MM.1S (cell line): Measurements from ENCODE around the gene KMT5C.
A peak's percentile ranks its signal among the peaks of the same experiment; 100 is the strongest.

Experiments
- DNase-seq: peaks from one replicate; pipeline ENCODE4 v3.0.0-alpha.2; 2015
- H2AFZ ChIP-seq: fragments of 300-600 bp; sonication (generic); 2 replicates; pipeline ENCODE4 v1.6.0; 2016; ENCODE audit warnings: antibody characterized with exemption, low read length
- H3F3A ChIP-seq: fragments of 300-600 bp; sonication (generic); 2 replicates; pipeline ENCODE4 v1.6.1; 2016; ENCODE audit warnings: mild to moderate bottlenecking, antibody characterized with exemption, low read length, moderate library complexity, mixed read lengths; ENCODE audit not compliant: insufficient read depth
- H3K27ac ChIP-seq: fragments of 300-600 bp; sonication (generic); 2 replicates; pipeline ENCODE4 v1.5.1; 2016; ENCODE audit warnings: mild to moderate bottlenecking, low read length
- H3K27me3 ChIP-seq: fragments of 300-600 bp; sonication (generic); replicated peaks from 2 replicates; pipeline ENCODE4 v1.6.0; 2016; ENCODE audit warnings: low read length; ENCODE audit not compliant: insufficient read depth
- H3K36me3 ChIP-seq: fragments of 300-600 bp; sonication (generic); replicated peaks from 2 replicates; pipeline ENCODE4 v1.6.1; 2016; ENCODE audit warnings: mild to moderate bottlenecking, low read length, mixed read lengths; ENCODE audit not compliant: insufficient read depth
- H3K4me1 ChIP-seq: fragments of 300-600 bp; sonication (generic); 2 replicates; pipeline ENCODE4 v1.6.1; 2016; ENCODE audit warnings: low read length, mixed read lengths
- H3K4me2 ChIP-seq: fragments of 300-600 bp; sonication (generic); 2 replicates; pipeline ENCODE4 v1.6.0; 2016; ENCODE audit warnings: low read depth, low read length
- H3K4me3 ChIP-seq: fragments of 300-600 bp; sonication (generic); 2 replicates; pipeline ENCODE4 v1.5.1; 2016; ENCODE audit warnings: low read length, mixed read lengths
- H3K79me2 ChIP-seq: fragments of 300-600 bp; sonication (generic); 2 replicates; pipeline ENCODE4 v1.6.1; 2016; ENCODE audit warnings: mixed run types, low read length, mixed read lengths
- H3K9ac ChIP-seq: fragments of 300-600 bp; sonication (generic); 2 replicates; pipeline ENCODE4 v1.6.1; 2016; ENCODE audit warnings: low read length, mixed read lengths
- H3K9me2 ChIP-seq: fragments of 300-600 bp; sonication (generic); replicated peaks from 2 replicates; pipeline ENCODE4 v1.6.1; 2016; ENCODE audit warnings: mild to moderate bottlenecking, low read length, mixed read lengths; ENCODE audit not compliant: insufficient read depth
- H3K9me3 ChIP-seq: fragments of 300-600 bp; sonication (generic); replicated peaks from 2 replicates; pipeline ENCODE4 v1.6.1; 2016; ENCODE audit warnings: mild to moderate bottlenecking, low read length, mixed read lengths; ENCODE audit not compliant: insufficient read depth
- H4K20me1 ChIP-seq: fragments of 300-600 bp; sonication (generic); 2 replicates; pipeline ENCODE4 v1.6.1; 2016; ENCODE audit warnings: mild to moderate bottlenecking, low read length, moderate library complexity, mixed read lengths; ENCODE audit not compliant: insufficient read depth
- CTCF ChIP-seq: fragments of 300-600 bp; sonication (generic); IDR thresholded peaks from 2 replicates; pipeline ENCODE4 v1.5.1; 2016; ENCODE audit warnings: antibody characterized with exemption, low read length, mixed read lengths
- EZH2 ChIP-seq: fragments of 300-600 bp; sonication (generic); optimal IDR thresholded peaks from 2 replicates; pipeline ENCODE3; 2017; ENCODE audit warnings: low read depth, mild to moderate bottlenecking, antibody characterized with exemption, low read length, mixed read lengths
- EZH2phosphoT487 ChIP-seq: fragments of 300-600 bp; sonication (generic); IDR thresholded peaks from 2 replicates; pipeline ENCODE4 v1.6.1; 2018; ENCODE audit warnings: antibody characterized with exemption, low read length

KMT5C gene

GRCh38 chr19:55368106-55368505 lies 28.4 kb downstream of the KMT5C start:
- DNase-seq = no peak
- TF ChIP-seq CTCF (no peak), EZH2phosphoT487 (no peak), EZH2 (no peak)

GRCh38 chr19:55368701-55369563 lies 29.3 kb downstream of the KMT5C start:
- Histone ChIP-seq H3K27me3 (peaks cover 84% of the 10 kb centered on the region), H3K9ac (no peak overlapping the region), H3F3A (no peaks in the 10 kb centered on the region), H3K4me3 (no peak overlapping the region), H3K79me2 (no peaks in the 10 kb centered on the region), H3K4me2 (peak overlapping the region; percentile 39; the same call in 1 of the 2 replicates), H3K9me3 (no peaks in the 10 kb centered on the region), H3K27ac (no peak overlapping the region), H2AFZ (no peak overlapping the region), H3K4me1 (no peaks in the 10 kb centered on the region), H3K36me3 (no peaks in the 10 kb centered on the region), H3K9me2 (no peaks in the 10 kb centered on the region), H4K20me1 (no peaks in the 10 kb centered on the region)
- DNase-seq = no peak
- TF ChIP-seq EZH2phosphoT487 = no peak
- peak; percentile 85 for TF ChIP-seq EZH2

More at GRCh38 chr19:55368106-55368505, 28.4 kb downstream of the KMT5C start:
- H3K79me2 ChIP-seq = no peaks in the 10 kb centered on the region
- no peaks in the 10 kb centered on the region for H3F3A ChIP-seq
- H3K27ac ChIP-seq = no peak overlapping the region
- no peaks in the 10 kb centered on the region for H3K4me1 ChIP-seq
- H3K9me3 ChIP-seq = no peaks in the 10 kb centered on the region
- no peak overlapping the region for H3K4me3 ChIP-seq
- no peaks in the 10 kb centered on the region for H3K36me3 ChIP-seq
- H4K20me1 ChIP-seq = no peaks in the 10 kb centered on the region
- H3K27me3 ChIP-seq = peaks cover 84% of the 10 kb centered on the region
- H2AFZ ChIP-seq = no peak overlapping the region
- H3K9ac ChIP-seq = no peak overlapping the region
- no peak overlapping the region for H3K4me2 ChIP-seq
- H3K9me2 ChIP-seq = no peaks in the 10 kb centered on the region

GRCh38 chr19:55369653-55370304 lies 30.1 kb downstream of the KMT5C start:
- DNase-seq = no peak
- H3K79me2 ChIP-seq = no peaks in the 10 kb centered on the region

More at GRCh38 chr19:55369653-55370304, 30.1 kb downstream of the KMT5C start:
- H3K9me2 ChIP-seq = no peaks in the 10 kb centered on the region
- H4K20me1 ChIP-seq = no peaks in the 10 kb centered on the region
- TF ChIP-seq EZH2phosphoT487 (peak; percentile 86), EZH2 (peak; percentile 98), CTCF (no peak)
- H3K9ac ChIP-seq = no peak overlapping the region
- no peak overlapping the region for H3K4me3 ChIP-seq
- no peaks in the 10 kb centered on the region for H3K4me1 ChIP-seq
- no peaks in the 10 kb centered on the region for H3K9me3 ChIP-seq
- no peaks in the 10 kb centered on the region for H3K36me3 ChIP-seq
- no peaks in the 10 kb centered on the region for H3F3A ChIP-seq
- H3K27ac ChIP-seq = no peak overlapping the region
- H3K27me3 ChIP-seq = peaks cover 76% of the 10 kb centered on the region
- H3K4me2 ChIP-seq = peak overlapping the region; percentile 34; the same call in 1 of the 2 replicates
- no peak overlapping the region for H2AFZ ChIP-seq
